SU-DHL-6 (cell line): ENCODE data around the gene KCNA2.

Experiments
- H2AFZ ChIP-seq: fragments of 200-600 bp; sonication (generic); 2 replicates; pipeline ENCODE4 v1.6.1; 2014; ENCODE audit warnings: low read depth, mild to moderate bottlenecking, moderate library complexity, mixed read lengths, antibody characterized with exemption, low read length; ENCODE audit not compliant: severe bottlenecking
- H3F3A ChIP-seq: fragments of 200-600 bp; shearing (Covaris generic); 2 replicates; pipeline ENCODE4 v1.6.0; 2016; ENCODE audit warnings: antibody characterized with exemption, mild to moderate bottlenecking; ENCODE audit not compliant: insufficient read depth
- H3K27ac ChIP-seq: fragments of 200-600 bp; sonication (generic); 2 replicates; pipeline ENCODE4 v1.5.1; 2016; ENCODE audit warnings: low read depth, mild to moderate bottlenecking, low read length, moderate library complexity, mixed read lengths
- H3K27me3 ChIP-seq: fragments of 200-600 bp; sonication (generic), shearing (Covaris generic); 2 replicates; pipeline ENCODE4 v1.6.0; 2014; ENCODE audit warnings: mild to moderate bottlenecking, low read length
- H3K36me3 ChIP-seq: fragments of 200-600 bp; sonication (generic); 2 replicates; pipeline ENCODE4 v1.6.1; 2014; ENCODE audit warnings: mild to moderate bottlenecking, low read length, mixed read lengths
- H3K4me2 ChIP-seq: fragments of 300-600, 200-600 bp; shearing (Covaris generic), sonication (generic); 2 replicates; pipeline ENCODE4 v1.6.0; 2014; ENCODE audit warnings: low read length, low read depth, mild to moderate bottlenecking; ENCODE audit not compliant: poor library complexity, severe bottlenecking
- H3K4me3 ChIP-seq: fragments of 200-600 bp; sonication (generic); 2 replicates; pipeline ENCODE4 v1.5.1; 2014; ENCODE audit warnings: antibody characterized with exemption, low read length, mild to moderate bottlenecking, mixed read lengths; ENCODE audit not compliant: insufficient read depth, poor library complexity, severe bottlenecking
- H3K79me2 ChIP-seq: fragments of 200-600 bp; sonication (generic); 2 replicates; pipeline ENCODE4 v1.6.1; 2014; ENCODE audit warnings: mild to moderate bottlenecking, low read length, moderate library complexity; ENCODE audit not compliant: insufficient read depth
- H3K9ac ChIP-seq: fragments of 200-600 bp; sonication (generic); 2 replicates; pipeline ENCODE4 v1.7.0; 2014; ENCODE audit warnings: mild to moderate bottlenecking, low read length
- H3K9me2 ChIP-seq: fragments of 200-600 bp; sonication (generic); replicated peaks from 2 replicates; pipeline ENCODE4 v1.6.1; 2014; ENCODE audit warnings: low read length; ENCODE audit not compliant: insufficient read depth
- H3K9me3 ChIP-seq: fragments of 200-600 bp; sonication (generic); 2 replicates; pipeline ENCODE4 v1.6.1; 2014; ENCODE audit warnings: low read length, mixed read lengths; ENCODE audit not compliant: insufficient read depth
- H4K20me1 ChIP-seq: fragments of 200-600 bp; sonication (generic); 2 replicates; pipeline ENCODE4 v1.6.1; 2014; ENCODE audit warnings: low read depth, mild to moderate bottlenecking, antibody characterized with exemption, low read length, moderate library complexity, mixed read lengths
- CTCF ChIP-seq: fragments of 200-600 bp; sonication (generic); IDR thresholded peaks from one replicate; pipeline ENCODE4 v1.5.1; 2017; ENCODE audit warnings: antibody characterized with exemption, mild to moderate bottlenecking, low read length, moderate library complexity; ENCODE audit not compliant: insufficient read depth, poor library complexity, severe bottlenecking
- EZH2phosphoT487 ChIP-seq: fragments of 200-600 bp; sonication (generic), shearing (Covaris generic); conservative IDR thresholded peaks from 2 replicates; pipeline ENCODE4 v1.6.1; 2018; ENCODE audit warnings: mild to moderate bottlenecking, antibody characterized with exemption, low read length, moderate library complexity, mixed read lengths

Gene KCNA2

DNA sequence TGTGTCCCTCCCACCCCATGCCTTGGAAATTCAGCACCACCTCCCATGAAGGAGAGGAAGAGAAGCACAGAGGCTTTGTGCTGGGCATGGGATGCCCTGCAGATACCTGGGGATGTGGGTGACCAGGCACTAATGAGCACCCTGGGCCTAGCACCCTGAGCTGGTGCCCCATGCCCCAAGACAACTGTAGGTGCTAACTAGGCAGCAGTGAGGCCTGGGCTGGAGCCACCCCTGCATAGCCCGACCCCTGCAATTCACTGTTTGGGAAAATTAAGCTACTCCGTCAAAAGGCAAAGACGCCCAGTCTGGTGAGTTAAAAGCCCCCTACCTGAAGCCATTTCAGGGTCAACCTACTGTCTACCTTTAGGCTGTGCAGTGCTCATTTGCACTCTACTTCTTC lies 5.4 kb downstream of the KCNA2 start:
- Histone ChIP-seq H3K9ac (no peak overlapping the region), H3K36me3 (no peaks in the 10 kb centered on the region), H3K79me2 (no peaks in the 10 kb centered on the region), H3K4me3 (no peak overlapping the region), H4K20me1 (no peaks in the 10 kb centered on the region), H3K9me2 (no peaks in the 10 kb centered on the region), H3K4me2 (no peak overlapping the region), H3F3A (no peaks in the 10 kb centered on the region), H2AFZ (no peak overlapping the region), H3K9me3 (no peaks in the 10 kb centered on the region), H3K27me3 (no peaks in the 10 kb centered on the region), H3K27ac (no peak overlapping the region)
- TF ChIP-seq EZH2phosphoT487 (no peak), CTCF (no peak)

DNA sequence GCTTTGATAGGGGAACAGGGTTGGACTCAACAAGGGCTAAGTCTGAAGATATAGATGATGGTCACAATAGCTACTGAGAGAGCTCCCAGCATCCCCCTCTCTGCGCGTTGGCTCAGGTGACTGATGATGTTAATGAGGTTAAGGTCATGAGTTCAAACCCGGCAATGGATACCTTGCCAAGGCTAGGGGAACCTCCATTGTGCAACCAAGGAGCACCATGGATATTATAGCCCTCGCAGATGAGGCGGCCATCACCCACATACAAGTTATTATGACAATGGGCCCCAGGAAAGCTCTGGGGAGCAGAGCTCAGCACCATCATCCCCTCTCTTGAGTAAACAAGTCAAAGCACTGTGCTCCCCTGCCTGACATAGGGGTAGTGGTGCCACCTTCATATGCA lies 8.2 kb downstream of the KCNA2 start:
- Histone ChIP-seq H3K9me2 (no peaks in the 10 kb centered on the region), H3K27ac (no peak overlapping the region), H3K4me3 (no peak overlapping the region), H3K4me2 (no peak overlapping the region), H3K79me2 (no peaks in the 10 kb centered on the region), H3K9ac (no peak overlapping the region), H3F3A (no peaks in the 10 kb centered on the region), H3K9me3 (no peaks in the 10 kb centered on the region), H3K27me3 (no peaks in the 10 kb centered on the region), H4K20me1 (no peaks in the 10 kb centered on the region), H2AFZ (no peak overlapping the region), H3K36me3 (no peaks in the 10 kb centered on the region)
- TF ChIP-seq CTCF (no peak), EZH2phosphoT487 (no peak)

GRCh38 chr1:110596312-110596711 lies 9.8 kb downstream of the KCNA2 start:
- TF ChIP-seq CTCF (no peak), EZH2phosphoT487 (no peak)
- Histone ChIP-seq H3K36me3 (no peaks in the 10 kb centered on the region), H3K9me2 (no peaks in the 10 kb centered on the region), H2AFZ (no peak overlapping the region), H3K9ac (no peak overlapping the region), H3K4me2 (no peak overlapping the region), H3K79me2 (no peaks in the 10 kb centered on the region), H4K20me1 (no peaks in the 10 kb centered on the region), H3K9me3 (no peaks in the 10 kb centered on the region), H3K4me3 (no peak overlapping the region), H3K27me3 (no peaks in the 10 kb centered on the region), H3F3A (no peaks in the 10 kb centered on the region), H3K27ac (no peak overlapping the region)

GRCh38 chr1:110595353-110595710 lies 10.8 kb downstream of the KCNA2 start:
- no peak overlapping the region for H3K4me3 ChIP-seq
- H3K9me2 ChIP-seq: no peaks in the 10 kb centered on the region
- no peaks in the 10 kb centered on the region for H3K27me3 ChIP-seq
- no peaks in the 10 kb centered on the region for H3K9me3 ChIP-seq
- no peaks in the 10 kb centered on the region for H3K36me3 ChIP-seq
- TF ChIP-seq CTCF: no peak
- TF ChIP-seq EZH2phosphoT487: no peak
- no peak overlapping the region for H3K4me2 ChIP-seq
- no peaks in the 10 kb centered on the region for H3F3A ChIP-seq
- no peak overlapping the region for H2AFZ ChIP-seq
- no peak overlapping the region for H3K27ac ChIP-seq
- no peaks in the 10 kb centered on the region for H3K79me2 ChIP-seq
- H3K9ac ChIP-seq: no peak overlapping the region
- H4K20me1 ChIP-seq: no peaks in the 10 kb centered on the region
